Osteoblast (primary cell): ENCODE results near the gene ATP10D. TPM values are rescaled to one million over a fixed set of nuclear protein-coding genes. Genes with fewer than 3 reads are reported as not detected.
A peak's percentile ranks its signal among the peaks of the same experiment; 100 is the strongest.
"Not testable (repeated sequence)": the region's sequence is repeated elsewhere in the genome, so short reads cannot be mapped to it uniquely, and the experiment has no call there.

Experiments
- DNase-seq: peaks from one replicate; pipeline ENCODE4 v3.0.0; 2011; ENCODE audit warnings: low spot score, mixed read lengths; ENCODE audit not compliant: insufficient read length; ENCODE audit errors: missing footprints
- H2AFZ ChIP-seq: 2 replicates; pipeline ENCODE4 v1.6.0; 2011; ENCODE audit warnings: mild to moderate bottlenecking, low read length
- H3K27ac ChIP-seq: 2 replicates; pipeline ENCODE4 v1.5.1; 2011; ENCODE audit warnings: mild to moderate bottlenecking, low read depth, low read length, moderate library complexity
- H3K27me3 ChIP-seq: 2 replicates; pipeline ENCODE4 v1.6.0; 2012; ENCODE audit warnings: mild to moderate bottlenecking, control low read depth, inconsistent platforms, low read length, moderate library complexity; ENCODE audit not compliant: insufficient read depth
- H3K36me3 ChIP-seq: 2 replicates; pipeline ENCODE4 v1.5.1; 2011; ENCODE audit warnings: mild to moderate bottlenecking, low read length, control low read depth, moderate library complexity; ENCODE audit not compliant: insufficient read depth
- H3K4me1 ChIP-seq: 2 replicates; pipeline ENCODE4 v1.5.1; 2011; ENCODE audit warnings: mild to moderate bottlenecking, low read length, control low read depth, moderate library complexity; ENCODE audit not compliant: insufficient read depth
- H3K4me2 ChIP-seq: 2 replicates; pipeline ENCODE4 v1.6.0; 2011; ENCODE audit warnings: mild to moderate bottlenecking, low read length; ENCODE audit not compliant: insufficient read depth
- H3K4me3 ChIP-seq: fragments of 200-600 bp; sonication (generic); 3 replicates; pipeline ENCODE4 v1.5.1; 2012; ENCODE audit warnings: mild to moderate bottlenecking, low read length, inconsistent platforms; ENCODE audit not compliant: insufficient read depth
- H3K79me2 ChIP-seq: 2 replicates; pipeline ENCODE4 v1.6.0; 2012; ENCODE audit warnings: mild to moderate bottlenecking, low read length, control low read depth, inconsistent platforms; ENCODE audit not compliant: insufficient read depth
- H3K9me3 ChIP-seq: 2 replicates; pipeline ENCODE4 v1.5.1; 2011; ENCODE audit warnings: low read depth, low read length, control low read depth
- H4K20me1 ChIP-seq: 2 replicates; pipeline ENCODE4 v1.6.0; 2012; ENCODE audit warnings: mild to moderate bottlenecking, low read length, control low read depth; ENCODE audit not compliant: insufficient read depth
- CTCF ChIP-seq: IDR thresholded peaks from 2 replicates; pipeline ENCODE4 v1.5.1; 2011; ENCODE audit warnings: mild to moderate bottlenecking, low read depth, low read length, moderate library complexity; ENCODE audit errors: extremely low read depth
- total RNA-seq: library from RNA; depleted of rRNA; stranded (reverse); fragments of >200 nt; gene quantifications from 2 replicates; pipeline ENCODE4 v1.2.3, GENCODE V29; 2012

ATP10D gene
- total RNA-seq, 1 donor, result 51.8 TPM

- Histone ChIP-seq H3K36me3 (no peaks in the 10 kb centered on the region), H3K4me1 (peaks cover 13% of the 10 kb centered on the region), H3K4me2 (peak overlapping the region; percentile 96), H3K27me3 (no peaks in the 10 kb centered on the region), H4K20me1 (no peaks in the 10 kb centered on the region), H3K9me3 (no peaks in the 10 kb centered on the region), H3K27ac (peak overlapping the region; percentile 92), H2AFZ (peak overlapping the region; percentile 64), H3K4me3 (peak overlapping the region; percentile 77), H3K79me2 (peaks cover 48% of the 10 kb centered on the region)
- TF ChIP-seq CTCF, result no peak
- DNase-seq, result peak; percentile 56
These were observed 1.2 kb downstream of the ATP10D start for GRCh38 chr4:47486231-47486673.

GRCh38 chr4:47486727-47487126, 1.7 kb downstream of the ATP10D start:
- H3K4me1 ChIP-seq, result peaks cover 13% of the 10 kb centered on the region
- not testable (repeated sequence) for H3K9me3 ChIP-seq

GRCh38 chr4:47488706-47489105, 3.6 kb downstream of the ATP10D start:
- Histone ChIP-seq H3K79me2 (peaks cover 68% of the 10 kb centered on the region), H3K4me3 (no peak overlapping the region), H3K27ac (no peak overlapping the region), H4K20me1 (no peaks in the 10 kb centered on the region), H3K36me3 (no peaks in the 10 kb centered on the region), H3K4me2 (no peak overlapping the region), H2AFZ (no peak overlapping the region), H3K4me1 (peaks cover 9% of the 10 kb centered on the region), H3K9me3 (no peaks in the 10 kb centered on the region), H3K27me3 (no peaks in the 10 kb centered on the region)
- TF ChIP-seq CTCF, result no peak
- DNase-seq, result no peak

More at GRCh38 chr4:47486727-47487126, 1.7 kb downstream of the ATP10D start:
- H3K36me3 ChIP-seq, H3K27me3 ChIP-seq, H2AFZ ChIP-seq, DNase-seq, H4K20me1 ChIP-seq: not testable (repeated sequence)
- Histone ChIP-seq H3K4me3 (peak overlapping the region; percentile 77), H3K4me2 (peak overlapping the region; percentile 96), H3K79me2 (peaks cover 53% of the 10 kb centered on the region), H3K27ac (peak overlapping the region; percentile 92)

- Histone ChIP-seq H4K20me1 (no peaks in the 10 kb centered on the region), H3K79me2 (peaks cover 75% of the 10 kb centered on the region), H3K27ac (no peak overlapping the region), H3K36me3 (no peaks in the 10 kb centered on the region), H3K27me3 (no peaks in the 10 kb centered on the region), H3K4me2 (no peak overlapping the region), H3K4me1 (peaks cover 9% of the 10 kb centered on the region), H2AFZ (no peak overlapping the region), H3K4me3 (no peak overlapping the region), H3K9me3 (no peaks in the 10 kb centered on the region)
- peak; percentile 42 for TF ChIP-seq CTCF
- DNase-seq, result no peak
These were observed 5.5 kb downstream of the ATP10D start for GRCh38 chr4:47490550-47490949.
